ENCODE data around the gene CAPN7.

The CAPN7 gene

GRCh38 chr3:15229262-15229661, 23.2 kb downstream of the CAPN7 start:
- TF ChIP-seq CTCF (IDR thresholded peaks at IDR 0.05; ENCODE audit: control insufficient read depth, extremely low read depth, insufficient read depth), result no peak
- H3K4me3 ChIP-seq (ENCODE audit: low read depth, low read length), result no peak overlapping the region
- no peak for DNase-seq (ENCODE audit: low read depth)

- DNase-seq (ENCODE audit: low read depth), result no peak
These were observed 35.3 kb downstream of the CAPN7 start for GRCh38 chr3:15241341-15241740.

GRCh38 chr3:15243822-15244482, 37.9 kb downstream of the CAPN7 start:
- TF ChIP-seq CTCF (IDR thresholded peaks at IDR 0.05; ENCODE audit: control insufficient read depth, extremely low read depth, insufficient read depth), result no peak
- no peak for DNase-seq (ENCODE audit: low read depth)
- no peak overlapping the region for H3K4me3 ChIP-seq (ENCODE audit: low read depth, low read length)

More at GRCh38 chr3:15241341-15241740, 35.3 kb downstream of the CAPN7 start:
- TF ChIP-seq CTCF (IDR thresholded peaks at IDR 0.05; ENCODE audit: control insufficient read depth, extremely low read depth, insufficient read depth), result peak; percentile 15; the same call in 1 of the 2 replicates
- H3K4me3 ChIP-seq (ENCODE audit: low read depth, low read length), result no peak overlapping the region

- no peak for DNase-seq (ENCODE audit: low read depth)
- no peak overlapping the region for H3K4me3 ChIP-seq (ENCODE audit: low read depth, low read length)
- TF ChIP-seq CTCF (IDR thresholded peaks at IDR 0.05; ENCODE audit: control insufficient read depth, extremely low read depth, insufficient read depth), result no peak
These were observed 40.1 kb downstream of the CAPN7 start for GRCh38 chr3:15246186-15246585.

GRCh38 chr3:15253023-15253697, 47.1 kb downstream of the CAPN7 start:
- no peak for DNase-seq (ENCODE audit: low read depth)
- H3K4me3 ChIP-seq (ENCODE audit: low read depth, low read length), result no peak overlapping the region
- no peak for TF ChIP-seq CTCF (IDR thresholded peaks at IDR 0.05; ENCODE audit: control insufficient read depth, extremely low read depth, insufficient read depth)

GRCh38 chr3:15255215-15255614, 49.2 kb downstream of the CAPN7 start:
- DNase-seq (ENCODE audit: low read depth), result no peak
- no peak overlapping the region for H3K4me3 ChIP-seq (ENCODE audit: low read depth, low read length)
- TF ChIP-seq CTCF (IDR thresholded peaks at IDR 0.05; ENCODE audit: control insufficient read depth, extremely low read depth, insufficient read depth), result no peak
